ENCODE results near the gene MAGI2. TPM values are rescaled to one million over a fixed set of nuclear protein-coding genes. Genes with fewer than 3 reads are reported as not detected.

Gene MAGI2
- total RNA-seq, 1 donor from 2014 or later: 64.2 TPM

GRCh38 chr7:79258826-79259225 is 194.6 kb downstream of the MAGI2 start:
- DNase-seq: no peak
- no peaks in the 10 kb centered on the region for H3K27me3 Mint-ChIP-seq (ENCODE audit: unreplicated experiment)
- H3K4me1 Mint-ChIP-seq (ENCODE audit: low read depth, unreplicated experiment): no peaks in the 10 kb centered on the region

GRCh38 chr7:79257959-79258358 is 195.5 kb downstream of the MAGI2 start:
- H3K27ac Mint-ChIP-seq (ENCODE audit: unreplicated experiment): no peak overlapping the region
- H3K4me1 Mint-ChIP-seq (ENCODE audit: low read depth, unreplicated experiment): no peaks in the 10 kb centered on the region
- H3K27me3 Mint-ChIP-seq (ENCODE audit: unreplicated experiment): no peaks in the 10 kb centered on the region
- H3K9me3 Mint-ChIP-seq (ENCODE audit: unreplicated experiment): no peaks in the 10 kb centered on the region
- H3K36me3 Mint-ChIP-seq (ENCODE audit: unreplicated experiment): no peaks in the 10 kb centered on the region
- TF ChIP-seq, protein P1, sequence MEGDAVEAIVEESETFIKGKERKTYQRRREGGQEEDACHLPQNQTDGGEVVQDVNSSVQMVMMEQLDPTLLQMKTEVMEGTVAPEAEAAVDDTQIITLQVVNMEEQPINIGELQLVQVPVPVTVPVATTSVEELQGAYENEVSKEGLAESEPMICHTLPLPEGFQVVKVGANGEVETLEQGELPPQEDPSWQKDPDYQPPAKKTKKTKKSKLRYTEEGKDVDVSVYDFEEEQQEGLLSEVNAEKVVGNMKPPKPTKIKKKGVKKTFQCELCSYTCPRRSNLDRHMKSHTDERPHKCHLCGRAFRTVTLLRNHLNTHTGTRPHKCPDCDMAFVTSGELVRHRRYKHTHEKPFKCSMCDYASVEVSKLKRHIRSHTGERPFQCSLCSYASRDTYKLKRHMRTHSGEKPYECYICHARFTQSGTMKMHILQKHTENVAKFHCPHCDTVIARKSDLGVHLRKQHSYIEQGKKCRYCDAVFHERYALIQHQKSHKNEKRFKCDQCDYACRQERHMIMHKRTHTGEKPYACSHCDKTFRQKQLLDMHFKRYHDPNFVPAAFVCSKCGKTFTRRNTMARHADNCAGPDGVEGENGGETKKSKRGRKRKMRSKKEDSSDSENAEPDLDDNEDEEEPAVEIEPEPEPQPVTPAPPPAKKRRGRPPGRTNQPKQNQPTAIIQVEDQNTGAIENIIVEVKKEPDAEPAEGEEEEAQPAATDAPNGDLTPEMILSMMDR (IDR thresholded peaks at IDR 0.05; ENCODE audit: partially characterized antibody, unreplicated experiment): no peak
- no peak overlapping the region for H3K4me3 Mint-ChIP-seq (ENCODE audit: unreplicated experiment)
- DNase-seq: no peak

More at GRCh38 chr7:79258826-79259225, 194.6 kb downstream of the MAGI2 start:
- no peak overlapping the region for H3K4me3 Mint-ChIP-seq (ENCODE audit: unreplicated experiment)
- no peaks in the 10 kb centered on the region for H3K9me3 Mint-ChIP-seq (ENCODE audit: unreplicated experiment)
- no peaks in the 10 kb centered on the region for H3K36me3 Mint-ChIP-seq (ENCODE audit: unreplicated experiment)
- TF ChIP-seq, protein P1 (IDR thresholded peaks at IDR 0.05; ENCODE audit: partially characterized antibody, unreplicated experiment): no peak
- no peak overlapping the region for H3K27ac Mint-ChIP-seq (ENCODE audit: unreplicated experiment)

DNA sequence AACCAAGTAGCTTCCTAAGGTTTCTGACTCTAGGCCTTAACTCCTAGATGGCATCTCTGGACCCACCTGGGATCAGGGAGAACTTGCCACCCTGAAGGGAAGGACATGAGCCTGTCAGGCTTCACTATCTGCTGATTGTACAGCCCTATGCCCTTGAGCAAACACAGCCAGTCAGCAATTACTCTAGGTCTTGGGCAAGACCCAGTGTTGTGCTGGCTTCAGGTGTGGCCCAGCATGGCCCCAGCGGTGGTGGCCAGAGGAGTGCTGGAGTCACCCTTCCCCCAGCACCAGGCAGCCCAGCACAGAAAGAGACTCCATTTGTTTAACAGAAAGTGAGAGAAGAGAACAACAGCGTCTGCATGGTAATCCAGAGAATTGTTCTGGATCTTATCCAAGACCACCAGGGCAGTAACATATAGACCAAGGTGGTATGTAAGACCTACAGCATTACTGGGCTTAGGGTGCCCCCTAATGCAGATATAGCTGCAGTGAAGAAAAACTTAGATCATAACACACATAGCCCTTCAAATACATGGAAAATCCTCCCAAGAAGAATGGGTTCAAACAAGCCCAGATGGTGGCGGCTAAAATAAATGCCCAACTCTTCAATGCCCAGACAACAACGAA is 207.7 kb downstream of the MAGI2 start:
- DNase-seq: no peak
- no peaks in the 10 kb centered on the region for H3K36me3 Mint-ChIP-seq (ENCODE audit: unreplicated experiment)
- H3K27ac Mint-ChIP-seq (ENCODE audit: unreplicated experiment): no peak overlapping the region
- H3K4me3 Mint-ChIP-seq (ENCODE audit: unreplicated experiment): no peak overlapping the region
- H3K4me1 Mint-ChIP-seq (ENCODE audit: low read depth, unreplicated experiment): no peaks in the 10 kb centered on the region
- H3K9me3 Mint-ChIP-seq (ENCODE audit: unreplicated experiment): peaks cover 2% of the 10 kb centered on the region
- TF ChIP-seq, protein P1 (IDR thresholded peaks at IDR 0.05; ENCODE audit: partially characterized antibody, unreplicated experiment): no peak
- no peaks in the 10 kb centered on the region for H3K27me3 Mint-ChIP-seq (ENCODE audit: unreplicated experiment)

- Mint-ChIP-seq H3K9me3 (ENCODE audit: unreplicated experiment) (peaks cover 2% of the 10 kb centered on the region), H3K4me1 (ENCODE audit: low read depth, unreplicated experiment) (no peaks in the 10 kb centered on the region), H3K27ac (ENCODE audit: unreplicated experiment) (no peak overlapping the region), H3K4me3 (ENCODE audit: unreplicated experiment) (no peak overlapping the region), H3K27me3 (ENCODE audit: unreplicated experiment) (no peaks in the 10 kb centered on the region), H3K36me3 (ENCODE audit: unreplicated experiment) (no peaks in the 10 kb centered on the region)
- TF ChIP-seq, protein P1 (IDR thresholded peaks at IDR 0.05; ENCODE audit: partially characterized antibody, unreplicated experiment): no peak
- no peak for DNase-seq
These were observed 209.0 kb downstream of the MAGI2 start for GRCh38 chr7:79244482-79244881.

GRCh38 chr7:79241288-79242060 is 212.0 kb downstream of the MAGI2 start:
- Mint-ChIP-seq H3K36me3 (ENCODE audit: unreplicated experiment) (no peaks in the 10 kb centered on the region), H3K4me1 (ENCODE audit: low read depth, unreplicated experiment) (no peaks in the 10 kb centered on the region), H3K4me3 (ENCODE audit: unreplicated experiment) (no peak overlapping the region), H3K9me3 (ENCODE audit: unreplicated experiment) (peaks cover 2% of the 10 kb centered on the region), H3K27me3 (ENCODE audit: unreplicated experiment) (no peaks in the 10 kb centered on the region), H3K27ac (ENCODE audit: unreplicated experiment) (no peak overlapping the region)
- TF ChIP-seq, protein P1 (IDR thresholded peaks at IDR 0.05; ENCODE audit: partially characterized antibody, unreplicated experiment): no peak
- DNase-seq: no peak

All from glutamatergic neuron (in vitro differentiated cells).